Measurements from ENCODE around the gene BRI3BP. TPM values are rescaled to one million over a fixed set of nuclear protein-coding genes. Genes with fewer than 3 reads are reported as not detected.

BRI3BP gene
- 10 to 100 TPM; 23.7 to 29.8 (median 25.6) TPM for total RNA-seq

GRCh38 chr12:124993626-124994436, at the start of gene BRI3BP:
BRI3BP (plus strand) TSS chr12:124993645; CDS start chr12:124993791, 146 bp downstream.
- no peaks in the 10 kb centered on the region for H3K9me3 Mint-ChIP-seq

GRCh38 chr12:124946447-124946793, 47.0 kb upstream of the BRI3BP start:
- no peaks in the 10 kb centered on the region for H3K27me3 Mint-ChIP-seq (ENCODE audit: low read depth)
- DNase-seq (no peak), ATAC-seq (no peak)
- H3K4me3 Mint-ChIP-seq = no peak overlapping the region
- peaks cover 22% of the 10 kb centered on the region for H3K36me3 Mint-ChIP-seq (ENCODE audit: insufficient read depth)
- H3K4me1 Mint-ChIP-seq (ENCODE audit: low read depth) = peaks cover 1% of the 10 kb centered on the region
- no peaks in the 10 kb centered on the region for H3K9me3 Mint-ChIP-seq

More at GRCh38 chr12:124993626-124994436, at the start of gene BRI3BP:
- DNase-seq = peak; percentile 68
- peak within 1 kb of the TSS; percentile 92 for H3K4me3 Mint-ChIP-seq
- peak; percentile 77 to 80 for ATAC-seq
- H3K4me1 Mint-ChIP-seq (ENCODE audit: low read depth) = peaks cover 28% of the 10 kb centered on the region
- H3K27me3 Mint-ChIP-seq (ENCODE audit: low read depth) = no peaks in the 10 kb centered on the region
- H3K36me3 Mint-ChIP-seq (ENCODE audit: insufficient read depth) = no peaks in the 10 kb centered on the region

GRCh38 chr12:124947013-124947412, 46.4 kb upstream of the BRI3BP start:
- no peak overlapping the region for H3K4me3 Mint-ChIP-seq
- no peaks in the 10 kb centered on the region for H3K27me3 Mint-ChIP-seq (ENCODE audit: low read depth)
- DNase-seq = no peak
- H3K9me3 Mint-ChIP-seq = no peaks in the 10 kb centered on the region
- H3K36me3 Mint-ChIP-seq (ENCODE audit: insufficient read depth) = peaks cover 23% of the 10 kb centered on the region
- H3K4me1 Mint-ChIP-seq (ENCODE audit: low read depth) = no peaks in the 10 kb centered on the region
- ATAC-seq = no peak

DNA sequence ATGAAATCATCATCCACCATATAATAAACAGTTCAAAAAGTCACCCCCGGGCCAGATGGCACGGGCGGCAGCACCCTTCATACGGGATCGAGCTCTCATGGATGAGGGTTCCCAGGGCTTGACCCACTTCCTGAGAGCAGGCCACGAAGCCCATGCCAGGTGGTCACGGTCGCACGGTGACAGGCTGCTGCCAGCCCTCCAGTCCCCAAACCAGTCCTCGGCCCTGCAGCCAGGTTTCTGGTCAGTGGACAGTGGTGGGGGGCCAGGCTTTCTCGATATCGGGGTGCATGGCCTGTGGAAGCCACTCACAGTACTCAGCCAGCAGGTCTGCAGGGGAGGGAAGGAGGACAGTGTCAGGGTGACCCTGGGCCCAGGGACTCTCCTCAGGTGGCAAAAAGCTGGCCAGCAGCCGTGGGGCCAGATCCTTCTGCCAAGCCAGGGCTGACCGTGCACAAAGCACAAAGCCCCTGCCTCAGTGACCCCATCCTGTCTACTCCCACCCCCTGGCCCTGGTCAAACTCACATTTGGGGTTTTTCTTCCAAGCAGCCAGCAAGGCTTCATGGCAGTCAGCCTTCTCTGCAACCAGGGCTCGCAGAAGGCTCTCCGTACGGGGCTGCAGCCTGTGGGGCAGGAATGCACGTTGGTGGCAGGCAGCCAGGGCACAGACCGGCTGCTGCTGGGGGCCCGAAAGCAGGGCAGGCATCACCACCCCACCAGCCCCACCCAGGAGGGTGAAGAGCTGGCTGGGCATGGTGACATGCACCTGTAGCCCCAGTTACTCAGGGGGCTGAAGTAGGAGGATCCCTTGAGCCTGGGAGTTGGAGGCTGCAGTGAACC, 45.7 kb upstream of the BRI3BP start:
- Mint-ChIP-seq H3K9me3 (no peaks in the 10 kb centered on the region), H3K27me3 (ENCODE audit: low read depth) (no peaks in the 10 kb centered on the region), H3K4me3 (no peak overlapping the region), H3K4me1 (ENCODE audit: low read depth) (no peaks in the 10 kb centered on the region), H3K36me3 (ENCODE audit: insufficient read depth) (peaks cover 23% of the 10 kb centered on the region)
- ATAC-seq (no peak), DNase-seq (no peak)

- Mint-ChIP-seq H3K27me3 (ENCODE audit: low read depth) (no peaks in the 10 kb centered on the region), H3K9me3 (no peaks in the 10 kb centered on the region), H3K4me3 (no peak overlapping the region), H3K36me3 (ENCODE audit: insufficient read depth) (peaks cover 22% of the 10 kb centered on the region), H3K4me1 (ENCODE audit: low read depth) (no peaks in the 10 kb centered on the region)
- ATAC-seq (no peak), DNase-seq (no peak)
Measured at GRCh38 chr12:124949066-124949465, 44.4 kb upstream of the BRI3BP start.

- H3K9me3 Mint-ChIP-seq = no peaks in the 10 kb centered on the region
- H3K4me1 Mint-ChIP-seq (ENCODE audit: low read depth) = no peaks in the 10 kb centered on the region
- DNase-seq (no peak), ATAC-seq (no peak)
- no peak overlapping the region for H3K4me3 Mint-ChIP-seq
- H3K27me3 Mint-ChIP-seq (ENCODE audit: low read depth) = no peaks in the 10 kb centered on the region
- peaks cover 22% of the 10 kb centered on the region for H3K36me3 Mint-ChIP-seq (ENCODE audit: insufficient read depth)
Measured at GRCh38 chr12:124949779-124950728, 43.4 kb upstream of the BRI3BP start.

DNA sequence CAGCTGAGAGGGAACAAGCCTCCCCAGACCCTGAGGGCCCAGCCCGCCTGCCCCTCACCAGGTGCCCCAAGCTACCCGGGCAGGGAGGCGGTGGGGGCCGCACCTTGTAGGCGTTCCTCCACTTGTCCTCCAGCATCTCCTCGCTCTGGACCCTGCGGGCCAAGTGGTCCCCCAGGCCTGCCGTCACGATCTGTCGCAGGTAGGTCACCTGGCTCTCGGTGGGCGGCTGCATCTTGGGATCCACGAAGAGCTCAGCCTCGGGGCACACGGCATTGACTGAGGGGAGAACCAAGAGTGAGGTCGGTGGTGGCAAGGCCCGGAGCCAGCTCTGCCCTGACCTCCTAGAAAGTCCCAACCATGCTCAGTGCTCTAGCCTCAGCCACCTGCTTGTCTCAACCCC, 41.1 kb upstream of the BRI3BP start:
- no peaks in the 10 kb centered on the region for H3K4me1 Mint-ChIP-seq (ENCODE audit: low read depth)
- H3K27me3 Mint-ChIP-seq (ENCODE audit: low read depth) = no peaks in the 10 kb centered on the region
- H3K4me3 Mint-ChIP-seq = no peak overlapping the region
- H3K36me3 Mint-ChIP-seq (ENCODE audit: insufficient read depth) = peaks cover 25% of the 10 kb centered on the region
- DNase-seq (no peak), ATAC-seq (no peak)
- no peaks in the 10 kb centered on the region for H3K9me3 Mint-ChIP-seq

DNA sequence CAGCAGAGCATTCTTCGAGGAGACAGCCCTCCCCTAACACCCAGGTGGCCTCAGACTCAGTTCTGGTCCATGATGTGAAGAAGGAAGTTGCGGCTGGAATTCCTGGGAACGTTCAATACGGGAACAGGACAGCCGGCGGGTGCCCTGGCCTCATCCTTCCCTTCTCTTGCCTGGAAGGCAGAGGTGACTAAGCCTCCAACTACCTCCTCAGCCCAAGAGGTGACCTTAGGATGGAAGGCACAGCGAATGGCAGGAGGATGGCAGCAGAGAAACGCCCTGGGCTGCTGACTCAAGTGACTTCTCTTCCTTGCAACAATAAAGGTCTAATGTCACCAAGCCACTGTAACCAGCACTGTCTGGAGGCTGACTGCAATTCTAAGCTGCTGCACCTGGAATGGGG, 40.6 kb upstream of the BRI3BP start:
- Mint-ChIP-seq H3K36me3 (ENCODE audit: insufficient read depth) (peaks cover 28% of the 10 kb centered on the region), H3K9me3 (no peaks in the 10 kb centered on the region)
- ATAC-seq = no peak

DNA sequence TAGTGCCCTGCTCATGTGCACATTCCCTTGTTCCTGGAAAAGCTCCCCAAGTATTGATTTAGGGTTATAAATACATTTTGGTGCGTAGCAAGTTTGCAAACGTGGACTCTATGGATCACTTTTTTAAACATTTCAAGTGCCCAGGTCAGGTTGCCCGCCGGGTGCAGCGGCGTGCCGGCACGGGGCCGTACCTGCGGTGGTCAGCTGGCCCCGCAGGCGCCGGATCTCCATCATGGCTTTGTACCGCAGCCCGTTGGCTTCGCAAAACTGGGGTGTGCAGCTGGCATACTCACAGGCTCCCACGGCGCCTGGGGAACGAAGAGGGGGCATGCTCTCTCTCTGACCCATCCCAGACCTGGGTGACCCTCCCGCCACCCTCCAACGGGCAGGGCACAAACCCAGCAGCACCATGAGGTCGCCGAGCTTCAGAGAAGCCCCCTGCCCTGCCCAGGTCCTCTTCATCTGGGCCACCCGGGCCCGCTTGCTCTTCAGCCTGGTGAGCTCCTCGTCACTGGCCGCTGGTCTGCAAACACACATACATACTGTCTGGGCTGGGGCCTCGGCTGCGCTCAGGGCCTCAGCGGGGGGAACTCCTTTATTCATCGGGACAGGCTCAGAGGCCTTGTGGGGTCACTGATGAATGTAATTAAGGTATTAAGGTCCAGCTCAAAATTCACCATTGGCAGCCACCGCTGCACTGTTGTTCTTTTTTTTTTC, 39.6 kb upstream of the BRI3BP start:
- no peak for DNase-seq
- ATAC-seq = no peak
- Mint-ChIP-seq H3K36me3 (ENCODE audit: insufficient read depth) (peaks cover 30% of the 10 kb centered on the region), H3K9me3 (no peaks in the 10 kb centered on the region), H3K4me1 (ENCODE audit: low read depth) (no peaks in the 10 kb centered on the region), H3K4me3 (no peak overlapping the region), H3K27me3 (ENCODE audit: low read depth) (no peaks in the 10 kb centered on the region)

More for the DNA sequence above, 40.6 kb upstream of the BRI3BP start:
- H3K4me1 Mint-ChIP-seq (ENCODE audit: low read depth) = no peaks in the 10 kb centered on the region
- H3K27me3 Mint-ChIP-seq (ENCODE audit: low read depth) = no peaks in the 10 kb centered on the region
- no peak for DNase-seq
- H3K4me3 Mint-ChIP-seq = no peak overlapping the region

DNA sequence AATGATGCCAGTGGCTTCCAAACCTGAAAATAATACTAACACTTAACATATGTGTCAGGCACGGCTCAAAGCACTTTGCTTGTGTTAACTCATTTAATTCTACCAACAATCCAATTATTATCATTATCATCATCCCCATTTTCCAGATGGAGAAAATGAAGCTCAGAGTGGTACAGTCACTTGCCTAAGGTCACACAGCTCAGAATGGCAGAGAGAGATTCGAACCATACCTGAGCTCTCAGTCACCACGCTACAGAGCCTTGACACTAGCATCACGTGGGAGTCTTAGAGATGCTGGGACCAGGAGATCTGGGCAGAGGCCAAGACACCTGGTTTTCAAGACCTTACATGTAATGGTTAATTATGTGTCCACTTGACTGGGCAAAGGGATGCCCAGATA, 38.7 kb upstream of the BRI3BP start:
- Mint-ChIP-seq H3K36me3 (ENCODE audit: insufficient read depth) (peaks cover 32% of the 10 kb centered on the region), H3K9me3 (no peaks in the 10 kb centered on the region), H3K4me3 (no peak overlapping the region), H3K4me1 (ENCODE audit: low read depth) (no peaks in the 10 kb centered on the region), H3K27me3 (ENCODE audit: low read depth) (no peaks in the 10 kb centered on the region)
- no peak for DNase-seq
- no peak for ATAC-seq

DNA sequence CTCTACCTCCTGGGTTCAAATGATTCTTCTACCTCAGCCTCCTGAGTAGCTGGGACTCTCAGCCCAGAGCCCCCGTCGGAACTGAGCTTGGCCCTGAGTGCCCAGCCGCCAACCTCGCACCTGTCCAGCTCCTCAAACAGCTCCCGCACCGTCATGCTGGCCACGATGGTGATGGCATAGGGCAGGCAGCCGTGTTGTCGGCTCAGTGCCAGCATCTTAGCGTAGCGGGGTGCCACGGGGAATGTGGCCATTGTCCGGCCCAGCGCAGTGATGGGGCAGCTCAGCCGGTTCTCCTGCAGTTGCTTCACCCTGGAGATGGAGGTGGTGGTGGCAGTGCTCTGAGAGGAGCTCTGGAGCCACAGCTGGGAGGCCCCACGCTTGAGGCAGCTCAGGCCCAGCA, 36.9 kb upstream of the BRI3BP start:
- H3K27me3 Mint-ChIP-seq (ENCODE audit: low read depth) = no peaks in the 10 kb centered on the region
- no peak overlapping the region for H3K4me3 Mint-ChIP-seq
- H3K9me3 Mint-ChIP-seq = no peaks in the 10 kb centered on the region
- peaks cover 32% of the 10 kb centered on the region for H3K36me3 Mint-ChIP-seq (ENCODE audit: insufficient read depth)
- DNase-seq = no peak
- no peak for ATAC-seq
- H3K4me1 Mint-ChIP-seq (ENCODE audit: low read depth) = no peaks in the 10 kb centered on the region

DNA sequence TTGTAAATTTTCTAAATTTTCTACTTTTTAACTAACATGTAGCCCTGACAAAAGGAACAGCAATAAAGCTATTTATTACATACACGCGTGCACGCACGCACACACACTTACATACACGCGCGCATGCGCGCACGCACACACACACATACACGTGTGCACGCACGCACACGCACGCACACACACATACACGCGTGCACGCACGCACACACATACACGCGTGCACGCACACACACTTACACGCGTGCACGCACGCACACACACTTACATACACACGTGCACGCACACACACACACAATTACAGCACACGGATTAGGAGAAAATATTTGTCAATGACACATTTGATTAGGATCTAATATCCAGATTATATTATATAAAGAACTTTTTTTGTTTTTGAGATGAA, 32.4 kb upstream of the BRI3BP start:
- no peaks in the 10 kb centered on the region for H3K9me3 Mint-ChIP-seq
- peaks cover 44% of the 10 kb centered on the region for H3K36me3 Mint-ChIP-seq (ENCODE audit: insufficient read depth)
- H3K4me1 Mint-ChIP-seq (ENCODE audit: low read depth) = no peaks in the 10 kb centered on the region
- H3K4me3 Mint-ChIP-seq = no peak overlapping the region
- no peak for DNase-seq
- no peak for ATAC-seq
- H3K27me3 Mint-ChIP-seq (ENCODE audit: low read depth) = no peaks in the 10 kb centered on the region

DNA sequence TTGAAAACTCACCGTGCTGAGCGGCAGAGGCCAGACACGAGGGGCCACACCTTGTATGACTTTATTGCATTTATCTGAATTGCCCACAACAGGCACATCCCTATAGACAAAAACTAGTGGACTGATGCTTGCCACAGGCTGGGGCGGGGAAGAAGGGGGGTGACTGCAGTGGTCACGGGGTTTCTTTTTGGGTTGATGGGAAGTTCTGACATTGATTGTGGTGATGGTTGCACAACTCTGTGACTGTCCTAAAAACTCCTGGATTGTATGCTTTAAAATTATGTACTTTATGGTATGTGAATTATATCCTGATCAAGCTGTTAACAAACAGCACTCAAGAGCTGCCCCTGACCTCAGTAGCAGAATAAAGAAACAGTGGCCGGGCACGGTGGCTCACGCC, 30.2 kb upstream of the BRI3BP start:
- no peak for ATAC-seq
- H3K4me3 Mint-ChIP-seq = no peak overlapping the region
- no peaks in the 10 kb centered on the region for H3K9me3 Mint-ChIP-seq
- H3K36me3 Mint-ChIP-seq (ENCODE audit: insufficient read depth) = peaks cover 31% of the 10 kb centered on the region
- no peaks in the 10 kb centered on the region for H3K4me1 Mint-ChIP-seq (ENCODE audit: low read depth)
- no peaks in the 10 kb centered on the region for H3K27me3 Mint-ChIP-seq (ENCODE audit: low read depth)
- DNase-seq = no peak

All from activated T-cell treated with anti-CD3 and anti-CD28 coated beads, Interleukin-2, amount 50 U/mL, for 4 hours (primary cell).